Peyer's patch (tissue), 4 donors: ENCODE data around the gene TEKT1. TPM values are rescaled to one million over a fixed set of nuclear protein-coding genes. Genes with fewer than 3 reads are reported as not detected.
"Not testable (repeated sequence)": the region's sequence is repeated elsewhere in the genome, so short reads cannot be mapped to it uniquely, and the experiment has no call there.

Experiments used
- DNase-seq, 3 donors: peaks; one replicate each; pipeline ENCODE4 v3.0.0-alpha.2; 2017 to 2019
- H3K27ac ChIP-seq, 4 donors: fragments of 200-600 bp; sonication (generic); one replicate each; pipeline ENCODE4 v1.5.1; 2016 to 2019
- H3K27me3 ChIP-seq, 2 donors: fragments of 200-600 bp; sonication (generic); one replicate each; pipeline ENCODE4 v1.5.1; 2019
- H3K36me3 ChIP-seq, 3 donors: fragments of 200-600 bp; sonication (generic); one replicate each; pipeline ENCODE4 v1.5.1; 2016 to 2019
- H3K4me1 ChIP-seq, 4 donors: fragments of 200-600 bp; sonication (generic); one replicate each; pipeline ENCODE4 v1.5.1; 2016 to 2019
- H3K4me3 ChIP-seq, 4 donors: fragments of 200-600 bp; sonication (generic); 1 replicate in 3 of 4; 2 replicates in 1 of 4; pipeline ENCODE4 v1.5.1; 2016 to 2019; ENCODE audit warnings: mild to moderate bottlenecking in 1 of 4
- H3K9me3 ChIP-seq, 4 donors: fragments of 200-600 bp; sonication (generic); one replicate each; pipeline ENCODE4 v1.5.1; 2016 to 2019; ENCODE audit warnings: mild to moderate bottlenecking in 1 of 4
- CTCF ChIP-seq, 6 experiments: fragments of 450-650 bp in 4 of 6; fragments of 200-600 bp in 2 of 6; sonication (generic) in 1 of 6; IDR thresholded peaks; one replicate each; pipeline ENCODE4 v1.5.1; 2017 to 2019; ENCODE audit warnings: antibody characterized with exemption in 6 of 6, mild to moderate bottlenecking in 3 of 6, moderate library complexity in 1 of 6
- POLR2A ChIP-seq, 2 donors: fragments of 450-650 bp; IDR thresholded peaks; one replicate each; pipeline ENCODE4 v1.5.1; 2017; ENCODE audit warnings: antibody characterized with exemption in 2 of 2, mild to moderate bottlenecking in 2 of 2, moderate library complexity in 2 of 2
- total RNA-seq, 4 donors: library from RNA; depleted of rRNA; stranded (reverse); fragments of >200 nt; gene quantifications; one replicate each; pipeline ENCODE4 v1.1.0, GENCODE V29; 2016

TEKT1 gene
- total RNA-seq, 4 donors from 2014 or later = not detected

GRCh38 chr17:6823011-6823442 is 8.5 kb downstream of the TEKT1 start:
- no peak for DNase-seq
- Histone ChIP-seq H3K27ac (no peak overlapping the region), H3K27me3 (no peaks in the 10 kb centered on the region), H3K36me3 (no peaks in the 10 kb centered on the region), H3K9me3 (no peaks in the 10 kb centered on the region), H3K4me3 (no peak overlapping the region), H3K4me1 (no peaks in the 10 kb centered on the region)
- TF ChIP-seq POLR2A (IDR thresholded peaks at IDR 0.05) (no peak), CTCF (IDR thresholded peaks at IDR 0.05) (no peak)

GRCh38 chr17:6818938-6819337 is 12.6 kb downstream of the TEKT1 start:
- no peaks in the 10 kb centered on the region for H3K36me3 ChIP-seq

GRCh38 chr17:6816368-6816767 is 15.2 kb downstream of the TEKT1 start:
- not testable (repeated sequence) for H3K4me1 ChIP-seq, H3K27me3 ChIP-seq, H3K4me3 ChIP-seq, H3K9me3 ChIP-seq, H3K27ac ChIP-seq, DNase-seq, H3K36me3 ChIP-seq

More at GRCh38 chr17:6818938-6819337, 12.6 kb downstream of the TEKT1 start:
- Histone ChIP-seq H3K27ac (no peak overlapping the region), H3K4me3 (no peak overlapping the region), H3K27me3 (no peaks in the 10 kb centered on the region), H3K4me1 (no peaks in the 10 kb centered on the region), H3K9me3 (no peaks in the 10 kb centered on the region)
- no peak for DNase-seq
- TF ChIP-seq POLR2A (IDR thresholded peaks at IDR 0.05) = no peak
- TF ChIP-seq CTCF (IDR thresholded peaks at IDR 0.05) = no peak

GRCh38 chr17:6815775-6816174 is 15.8 kb downstream of the TEKT1 start:
- Histone ChIP-seq H3K27me3 (no peaks in the 10 kb centered on the region), H3K9me3 (no peaks in the 10 kb centered on the region), H3K27ac (no peak overlapping the region), H3K4me1 (no peaks in the 10 kb centered on the region), H3K4me3 (no peak overlapping the region), H3K36me3 (no peaks in the 10 kb centered on the region)
- TF ChIP-seq POLR2A (IDR thresholded peaks at IDR 0.05) (no peak), CTCF (IDR thresholded peaks at IDR 0.05) (no peak)
- no peak for DNase-seq

GRCh38 chr17:6812295-6812694 is 19.2 kb downstream of the TEKT1 start:
- Histone ChIP-seq H3K4me1 (no peaks in the 10 kb centered on the region), H3K9me3 (no peaks in the 10 kb centered on the region), H3K27me3 (no peaks in the 10 kb centered on the region), H3K27ac (no peak overlapping the region), H3K36me3 (no peaks in the 10 kb centered on the region), H3K4me3 (no peak overlapping the region)
- no peak for TF ChIP-seq CTCF (IDR thresholded peaks at IDR 0.05)
- no peak for TF ChIP-seq POLR2A (IDR thresholded peaks at IDR 0.05)
- no peak for DNase-seq

GRCh38 chr17:6811510-6811909 is 20.0 kb downstream of the TEKT1 start:
- Histone ChIP-seq H3K9me3 (no peaks in the 10 kb centered on the region), H3K27me3 (no peaks in the 10 kb centered on the region), H3K36me3 (no peaks in the 10 kb centered on the region), H3K4me1 (no peaks in the 10 kb centered on the region), H3K27ac (no peak overlapping the region), H3K4me3 (no peak overlapping the region)
- TF ChIP-seq CTCF (IDR thresholded peaks at IDR 0.05) (no peak), POLR2A (IDR thresholded peaks at IDR 0.05) (no peak)
- no peak for DNase-seq
